IMR-90 (cell line): Measurements from ENCODE around the gene CSKMT. TPM values are rescaled to one million over a fixed set of nuclear protein-coding genes. Genes with fewer than 3 reads are reported as not detected.

ENCODE experiments used
- ATAC-seq: fragments of 200-7000 bp; cut with Tn5 transposase; 2 replicates; pipeline ENCODE4 v1.9.1; 2020; ENCODE audit warnings: low read depth, mild to moderate bottlenecking, moderate library complexity
- BruUV-seq: library from RNA; stranded (reverse); fragments of 400-500 nt; replicated peaks from 2 replicates; lab custom pipeline; 2021; lab: Mats Ljungman, UMichigan
- CTCF ChIA-PET: fragments of 300-600 bp; formaldehyde crosslinking; extraction: SDS; loops from one replicate; lab custom pipeline; 2021; ENCODE audit warnings: antibody characterized with exemption; lab: Yijun Ruan, JAX
- POLR2A ChIA-PET: fragments of 300-600 bp; sonication (Branson Sonifier 250); formaldehyde crosslinking; loops from one replicate; lab custom pipeline; 2022; ENCODE audit warnings: antibody characterized with exemption; ENCODE audit not compliant: unreplicated experiment; lab: Charles Lee
- DNase-seq: peaks from one replicate; pipeline ENCODE4 v3.0.0; 2013
- H2AFZ ChIP-seq: replicated peaks from 2 replicates; pipeline ENCODE3; 2013; ENCODE audit warnings: low read length, mild to moderate bottlenecking; ENCODE audit not compliant: poor library complexity
- H2AK5ac ChIP-seq: 2 replicates; pipeline ENCODE4 v1.6.1; 2013; ENCODE audit warnings: low read depth, low read length, inconsistent platforms
- H2AK9ac ChIP-seq: replicated peaks from 2 replicates; pipeline ENCODE3; 2013; ENCODE audit warnings: mild to moderate bottlenecking, low read depth, low read length, moderate library complexity; ENCODE audit not compliant: poor library complexity
- H2BK120ac ChIP-seq: 2 replicates; pipeline ENCODE4 v1.6.1; 2013; ENCODE audit warnings: low read depth, low read length, inconsistent platforms
- H2BK15ac ChIP-seq: 3 replicates; pipeline ENCODE4 v1.6.1; 2013; ENCODE audit warnings: low read depth, low read length, inconsistent platforms
- H2BK20ac ChIP-seq: 2 replicates; pipeline ENCODE4 v1.6.1; 2013; ENCODE audit warnings: low read depth, mild to moderate bottlenecking, inconsistent platforms, low read length, moderate library complexity
- H2BK5ac ChIP-seq: 2 replicates; pipeline ENCODE4 v1.6.1; 2013; ENCODE audit warnings: mild to moderate bottlenecking, low read depth, low read length, inconsistent platforms; ENCODE audit not compliant: poor library complexity, severe bottlenecking
- H3K14ac ChIP-seq: replicated peaks from 2 replicates; pipeline ENCODE4 v1.6.1; 2013; ENCODE audit warnings: low read depth, low read length, inconsistent platforms
- H3K18ac ChIP-seq: 2 replicates; pipeline ENCODE4 v1.6.1; 2013; ENCODE audit warnings: low read depth, low read length, control low read depth
- H3K23ac ChIP-seq: 2 replicates; pipeline ENCODE4 v1.6.1; 2013; ENCODE audit warnings: low read depth, low read length, inconsistent platforms
- H3K27ac ChIP-seq: 2 replicates; pipeline ENCODE4 v1.5.1; 2013; ENCODE audit warnings: mild to moderate bottlenecking, control low read depth, low read length; ENCODE audit not compliant: insufficient read depth
- H3K27me3 ChIP-seq: 2 replicates; pipeline ENCODE4 v1.6.1; 2013; ENCODE audit warnings: low read length; ENCODE audit not compliant: control insufficient read depth, insufficient read depth
- H3K36me3 ChIP-seq: 2 replicates; pipeline ENCODE4 v1.6.1; 2013; ENCODE audit warnings: low read length, mixed read lengths; ENCODE audit not compliant: control insufficient read depth, insufficient read depth
- H3K4ac ChIP-seq: 2 replicates; pipeline ENCODE4 v1.6.1; 2013; ENCODE audit warnings: low read depth, low read length, inconsistent platforms
- H3K4me1 ChIP-seq: 2 replicates; pipeline ENCODE4 v1.6.1; 2013; ENCODE audit warnings: low read length, mixed read lengths; ENCODE audit not compliant: control insufficient read depth, insufficient read depth
- H3K4me2 ChIP-seq: 2 replicates; pipeline ENCODE4 v1.6.1; 2013; ENCODE audit warnings: low read depth, mild to moderate bottlenecking, control low read depth, low read length, moderate library complexity
- H3K4me3 ChIP-seq: 2 replicates; pipeline ENCODE4 v1.5.1; 2013; ENCODE audit warnings: low read depth, mild to moderate bottlenecking, control low read depth, low read length, moderate library complexity; ENCODE audit not compliant: insufficient read depth
- H3K56ac ChIP-seq: 2 replicates; pipeline ENCODE4 v1.6.1; 2013; ENCODE audit warnings: low read length, inconsistent platforms; ENCODE audit not compliant: insufficient read depth; ENCODE audit errors: extremely low read depth
- H3K79me1 ChIP-seq, 2 experiments: 2 replicates each; pipeline ENCODE4 v1.6.1; 2013; ENCODE audit warnings: low read length in 2 of 2, inconsistent platforms in 1 of 2, low read depth in 1 of 2
- H3K9ac ChIP-seq: 2 replicates; pipeline ENCODE4 v1.6.1; 2013; ENCODE audit warnings: low read depth, low read length, control low read depth
- H3K9me1 ChIP-seq: 2 replicates; pipeline ENCODE4 v1.6.1; 2013; ENCODE audit warnings: low read length, inconsistent platforms; ENCODE audit not compliant: insufficient read depth
- H3K9me3 ChIP-seq: 2 replicates; pipeline ENCODE4 v1.6.1; 2013; ENCODE audit warnings: low read length; ENCODE audit not compliant: control insufficient read depth, insufficient read depth
- H4K20me1 ChIP-seq: 2 replicates; pipeline ENCODE4 v1.6.1; 2013; ENCODE audit warnings: low read length, inconsistent platforms; ENCODE audit not compliant: insufficient read depth
- H4K5ac ChIP-seq: 2 replicates; pipeline ENCODE4 v1.6.1; 2013; ENCODE audit warnings: mild to moderate bottlenecking, low read depth, low read length, control low read depth
- H4K8ac ChIP-seq, 2 experiments: 2 replicates each; pipeline ENCODE4 v1.6.1; 2013; ENCODE audit warnings: low read depth in 2 of 2, low read length in 2 of 2, control low read depth in 1 of 2, inconsistent platforms in 1 of 2
- H4K91ac ChIP-seq: 2 replicates; pipeline ENCODE4 v1.6.1; 2013; ENCODE audit warnings: low read depth, low read length, inconsistent platforms; ENCODE audit not compliant: insufficient read depth
- BHLHE40 ChIP-seq: fragments of 150-350 bp; IDR thresholded peaks from 2 replicates; pipeline ENCODE4 v1.6.1; 2016; ENCODE audit warnings: mild to moderate bottlenecking, low read depth, low read length
- MAFK ChIP-seq: IDR thresholded peaks from 2 replicates; pipeline ENCODE4 v1.6.1; 2012; ENCODE audit warnings: low read depth, low read length, improper control_type of control experiment
- MAZ ChIP-seq: IDR thresholded peaks from 2 replicates; pipeline ENCODE4 v1.6.1; 2012; ENCODE audit warnings: low read depth, mild to moderate bottlenecking, low read length, improper control_type of control experiment, moderate library complexity, borderline replicate concordance
- POLR2A ChIP-seq: IDR thresholded peaks from 2 replicates; pipeline ENCODE4 v1.6.1; 2012; ENCODE audit warnings: mild to moderate bottlenecking, low read depth, low read length
- RAD21 ChIP-seq: IDR thresholded peaks from 2 replicates; pipeline ENCODE4 v1.6.1; 2012; ENCODE audit warnings: low read length, improper control_type of control experiment
- RFX5 ChIP-seq: IDR thresholded peaks from 2 replicates; pipeline ENCODE4 v1.8.0; 2012; ENCODE audit warnings: low read depth, mild to moderate bottlenecking, low read length, moderate library complexity
- SMC3 ChIP-seq: fragments of 150-350 bp; IDR thresholded peaks from 2 replicates; pipeline ENCODE4 v1.6.1; 2016; ENCODE audit warnings: low read depth, mild to moderate bottlenecking, antibody characterized with exemption, low read length, moderate library complexity
- WGBS, 2 experiments: methylation state at CpG; one replicate each; pipeline versions ENCODE4 v1.1.5 to v1.1.7; 2013; ENCODE audit warnings: missing lambda C conversion rate in 2 of 2; ENCODE audit not compliant: insufficient read length in 1 of 2; ENCODE audit errors: extremely low coverage in 2 of 2; 5-methylcytosine and 5-hydroxymethylcytosine counted together
- dilution Hi-C: fragments of 300-500 bp; cut with HindIII; formaldehyde crosslinking; loops from one replicate; pipeline ENCODE4 v1.14.3; 2018; ENCODE audit warnings: low sequenced_read_pairs; ENCODE audit not compliant: unreplicated experiment
- in situ Hi-C: fragments of 300-500 bp; cut with MboI; formaldehyde crosslinking; loops from 3 replicates; pipeline ENCODE4 v1.14.3; 2019; ENCODE audit warnings: low sequenced_read_pairs, inconsistent platforms, mixed read lengths
- intact Hi-C: fragments of 100-400 bp; cut with micrococcal nuclease; formaldehyde crosslinking; loops from 2 replicates; pipeline ENCODE4 v1.10.0; 2022
- polyA plus RNA-seq, 3 experiments: library from polyadenylated mRNA; depleted of rRNA; stranded (reverse); fragments of >200 nt; gene quantifications; 2 replicates each; pipeline ENCODE4 v1.2.3, GENCODE V29; 2012; ENCODE audit warnings: low replicate concordance in 1 of 3
- total RNA-seq: library from RNA; depleted of rRNA; stranded (reverse); fragments of >200 nt; gene quantifications from 2 replicates; pipeline ENCODE4 v1.2.3, GENCODE V29; 2012

Gene CSKMT
- total and polyA plus RNA-seq, 2 of the 4 experiments (the other 2 are of a cell fraction): 5.3 to 7.9 TPM

GRCh38 chr11:62671608-62672389 is 6.7 kb downstream of the CSKMT start, which contains the start of the genes LBHD1 and UQCC3:
Gene LBHD1, minus strand, starts transcription at chr11:62672267. Its CDS starts 2,236 bp downstream, at chr11:62670031.
Gene UQCC3, plus strand, starts transcription at chr11:62671673. Its CDS starts 73 bp downstream, at chr11:62671746.
- peak within 1 kb of the TSS; percentile 76 for H2AK5ac ChIP-seq
- no TSS peak for BruUV-seq
- 1% methylated on average over 37 of the region's 59 CpGs; no CpG with 5 or more reads in 1 of the 2 experiments for WGBS, 2 experiments

More at GRCh38 chr11:62671608-62672389, 6.7 kb downstream of the CSKMT start, which contains the start of the genes LBHD1 and UQCC3:
- Histone ChIP-seq H3K9me1 (peaks cover 3% of the 10 kb centered on the region; the same call in 1 of the 2 replicates), H2BK120ac (peak within 1 kb of the TSS; percentile 59), H3K27ac (peak within 1 kb of the TSS; percentile 96), H3K4me1 (peaks cover 4% of the 10 kb centered on the region), H2BK15ac (peak within 1 kb of the TSS; percentile 37; the same call in 1 of the 3 replicates), H4K8ac (peak within 1 kb of the TSS; percentile 91 to 98), H3K79me1 (peaks cover 23 to 53% of the 10 kb centered on the region in 2 experiments), H3K4ac (peak within 1 kb of the TSS; percentile 93), H3K4me3 (peak within 1 kb of the TSS; percentile 74), H3K56ac (peak within 1 kb of the TSS; percentile 92), H3K4me2 (peak within 1 kb of the TSS; percentile 96), H3K18ac (peak within 1 kb of the TSS; percentile 66), H3K9me3 (no peaks in the 10 kb centered on the region), H4K5ac (peak within 1 kb of the TSS; percentile 97), H3K36me3 (peaks cover 16% of the 10 kb centered on the region), H3K14ac (peak within 1 kb of the TSS; percentile 97), H3K23ac (peak within 1 kb of the TSS; percentile 98), H3K27me3 (no peaks in the 10 kb centered on the region), H2BK5ac (peak within 1 kb of the TSS; percentile 68), H2AK9ac (peak within 1 kb of the TSS; percentile 93), H2AFZ (peak within 1 kb of the TSS; percentile 98), H4K20me1 (0 out of 2 replicates have a peak, but pooled peaks cover 3% of the 10 kb centered on the region), H2BK20ac (no peak within 1 kb of the TSS), H4K91ac (peak within 1 kb of the TSS; percentile 89), H3K9ac (peak within 1 kb of the TSS; percentile 95)
- intact Hi-C loops: loop anchor here (1.0 kb wide), 1 partner anchor 8 kb away; the partner anchor contains the start of gene UBXN1
- dilution Hi-C loops: no loop called here
- TF ChIP-seq POLR2A (peak; percentile 53; the same call in 1 of the 2 replicates), MAZ (no peak), SMC3 (no peak), BHLHE40 (no peak), RFX5 (no peak), MAFK (peak; percentile 51; the same call in 1 of the 2 replicates), RAD21 (no peak)
- DNase-seq (peak; percentile 85), ATAC-seq (peak; percentile 83)
- ChIA-PET POLR2A (interaction anchor here (0.5 to 1.4 kb wide), 6 partner anchors 9 to 1070 kb away, joined by 3 to 17 read pairs (median 4); partner anchors contain the start of genes HNRNPUL2 and INTS5), CTCF (interaction anchor here (0.6 kb wide), 1 partner anchor 130 kb away, joined by 7 read pairs; no protein-coding TSS in a partner anchor)
- in situ Hi-C loops: no loop called here
